Hematopoietic multipotent progenitor cell treated with erythropoietin and hydrocortisone succinate and interleukin-3 and kit ligand, for 6 days (in vitro differentiated cells): Measurements from ENCODE around the gene NBPF15.
"Not testable (repeated sequence)": the region's sequence is repeated elsewhere in the genome, so short reads cannot be mapped to it uniquely, and the experiment has no call there.

ENCODE experiments used
- DNase-seq: peaks from one replicate; pipeline ENCODE4 v3.0.0-alpha.2; 2015

Gene NBPF15, protein sequence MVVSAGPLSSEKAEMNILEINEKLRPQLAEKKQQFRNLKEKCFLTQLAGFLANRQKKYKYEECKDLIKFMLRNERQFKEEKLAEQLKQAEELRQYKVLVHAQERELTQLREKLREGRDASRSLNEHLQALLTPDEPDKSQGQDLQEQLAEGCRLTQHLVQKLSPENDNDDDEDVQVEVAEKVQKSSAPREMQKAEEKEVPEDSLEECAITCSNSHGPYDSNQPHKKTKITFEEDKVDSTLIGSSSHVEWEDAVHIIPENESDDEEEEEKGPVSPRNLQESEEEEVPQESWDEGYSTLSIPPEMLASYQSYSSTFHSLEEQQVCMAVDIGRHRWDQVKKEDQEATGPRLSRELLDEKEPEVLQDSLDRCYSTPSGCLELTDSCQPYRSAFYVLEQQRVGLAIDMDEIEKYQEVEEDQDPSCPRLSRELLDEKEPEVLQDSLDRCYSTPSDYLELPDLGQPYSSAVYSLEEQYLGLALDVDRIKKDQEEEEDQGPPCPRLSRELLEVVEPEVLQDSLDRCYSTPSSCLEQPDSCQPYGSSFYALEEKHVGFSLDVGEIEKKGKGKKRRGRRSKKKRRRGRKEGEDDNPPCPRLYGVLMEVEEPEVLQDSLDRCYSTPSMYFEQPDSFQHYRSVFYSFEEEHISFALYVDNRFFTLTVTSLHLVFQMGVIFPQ

DNA sequence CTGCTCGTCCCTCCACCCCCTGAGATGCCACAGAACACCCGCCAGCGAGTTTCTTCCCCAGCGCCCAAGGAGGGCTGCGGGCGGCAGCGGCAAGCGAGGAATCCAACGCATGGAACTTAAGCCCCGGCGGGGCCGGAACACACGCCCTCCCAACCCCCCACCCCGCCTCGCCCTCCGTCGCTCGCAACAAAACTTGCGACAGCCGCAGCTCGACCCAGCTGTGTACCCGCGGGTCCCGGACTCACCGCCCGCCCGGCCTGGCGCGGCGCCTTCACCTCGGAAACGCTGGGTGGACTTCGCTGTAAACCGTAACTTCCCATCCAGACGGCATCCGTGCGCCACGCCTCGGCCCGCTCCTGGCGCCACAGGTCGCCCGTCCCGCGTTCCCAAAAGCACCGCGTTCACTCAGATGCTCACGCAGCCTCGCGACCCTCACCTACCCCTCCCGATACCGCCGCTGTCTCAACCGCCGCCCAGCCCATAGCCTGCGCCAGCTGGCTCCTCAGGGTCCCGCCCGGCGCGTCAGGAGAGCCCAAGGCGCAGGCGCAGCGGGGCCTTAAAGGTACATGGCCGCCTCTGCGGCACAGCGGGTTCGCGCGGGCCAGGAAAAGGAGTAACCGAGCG lies at the start of gene NBPF15:
Gene NBPF15, minus strand, starts transcription at position 534 of the 624 bp plus-strand sequence. CDS start 21,666 bp downstream, outside the sequence.
- DNase-seq: peak; percentile 36

DNA sequence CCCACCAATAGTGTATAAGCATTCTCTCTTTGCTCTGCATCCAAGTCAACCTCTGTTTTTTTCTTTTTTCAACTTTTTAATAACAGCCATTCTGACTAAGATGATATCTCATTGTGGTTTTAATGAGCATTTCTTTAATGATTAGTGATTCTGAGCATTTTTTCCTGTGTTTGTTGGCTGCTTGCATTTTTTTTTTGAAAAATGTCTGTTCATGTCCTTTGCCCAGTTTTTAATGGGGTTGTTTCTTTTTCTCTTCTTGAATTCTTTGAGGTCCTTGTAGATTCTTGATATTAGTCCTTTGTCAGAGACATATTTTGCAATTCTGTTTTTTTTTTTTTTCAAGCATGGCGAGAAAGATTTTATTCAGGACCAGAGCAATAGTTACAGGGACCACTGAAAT lies 35.0 kb upstream of the NBPF15 start:
- DNase-seq: not testable (repeated sequence)

DNA sequence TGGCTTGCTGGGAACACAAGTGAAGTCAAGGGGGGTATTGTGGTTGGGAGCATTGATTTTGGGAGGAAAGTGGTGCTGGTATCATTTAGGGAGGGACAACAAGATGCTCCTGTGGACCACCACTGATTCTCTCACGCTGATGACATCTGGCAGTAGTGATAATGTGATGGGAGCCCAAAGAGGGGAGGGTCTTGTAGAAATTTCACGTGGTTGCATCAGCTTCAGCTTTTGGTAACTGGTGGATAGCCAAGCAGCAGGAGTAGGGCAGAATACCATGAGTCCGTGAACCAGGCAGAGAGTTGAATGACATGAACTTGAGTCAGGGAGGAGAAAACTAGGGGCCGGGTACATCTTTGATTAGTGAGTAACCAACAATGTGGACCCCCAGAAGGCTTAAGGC lies 32.7 kb upstream of the NBPF15 start:
- DNase-seq: not testable (repeated sequence)

DNA sequence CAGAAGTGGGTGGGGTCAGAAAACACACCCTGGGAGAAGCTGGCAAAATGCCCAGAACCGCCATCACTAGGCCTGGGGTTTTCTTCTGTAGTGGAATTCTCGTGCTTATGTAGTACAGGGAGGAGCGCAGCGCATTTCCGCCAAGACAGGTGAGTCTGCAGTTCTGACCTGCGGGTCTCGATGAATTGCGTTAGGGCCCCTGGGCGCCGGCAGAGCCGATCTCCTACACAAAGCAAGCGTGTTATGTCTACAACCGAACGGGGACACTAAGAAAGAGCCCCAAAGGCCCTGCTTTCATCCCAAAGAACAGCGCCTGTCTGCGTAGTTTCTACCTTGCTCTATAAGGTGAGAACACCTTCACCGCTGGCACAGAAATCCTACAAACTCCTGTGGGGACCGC lies 28.9 kb upstream of the NBPF15 start:
- DNase-seq: not testable (repeated sequence)

DNA sequence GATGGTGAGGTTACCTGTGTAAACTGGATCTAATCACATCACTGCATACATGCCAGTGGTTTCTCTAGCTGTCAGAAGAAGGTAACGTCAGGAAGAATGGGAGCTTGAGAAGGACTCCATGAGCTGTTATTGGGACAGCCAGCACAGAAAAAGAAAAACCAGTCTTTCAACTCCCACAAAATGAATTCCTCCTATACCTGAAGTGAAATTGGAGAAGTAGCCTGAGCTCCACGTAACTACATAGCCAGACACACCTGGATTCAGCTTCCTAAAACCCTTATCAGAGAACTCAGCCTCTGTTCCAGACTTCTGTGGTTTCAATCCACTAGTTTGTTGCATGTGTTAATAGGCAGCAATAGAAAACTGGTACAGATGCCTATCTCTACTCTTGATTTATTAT lies 25.5 kb upstream of the NBPF15 start:
- not testable (repeated sequence) for DNase-seq

DNA sequence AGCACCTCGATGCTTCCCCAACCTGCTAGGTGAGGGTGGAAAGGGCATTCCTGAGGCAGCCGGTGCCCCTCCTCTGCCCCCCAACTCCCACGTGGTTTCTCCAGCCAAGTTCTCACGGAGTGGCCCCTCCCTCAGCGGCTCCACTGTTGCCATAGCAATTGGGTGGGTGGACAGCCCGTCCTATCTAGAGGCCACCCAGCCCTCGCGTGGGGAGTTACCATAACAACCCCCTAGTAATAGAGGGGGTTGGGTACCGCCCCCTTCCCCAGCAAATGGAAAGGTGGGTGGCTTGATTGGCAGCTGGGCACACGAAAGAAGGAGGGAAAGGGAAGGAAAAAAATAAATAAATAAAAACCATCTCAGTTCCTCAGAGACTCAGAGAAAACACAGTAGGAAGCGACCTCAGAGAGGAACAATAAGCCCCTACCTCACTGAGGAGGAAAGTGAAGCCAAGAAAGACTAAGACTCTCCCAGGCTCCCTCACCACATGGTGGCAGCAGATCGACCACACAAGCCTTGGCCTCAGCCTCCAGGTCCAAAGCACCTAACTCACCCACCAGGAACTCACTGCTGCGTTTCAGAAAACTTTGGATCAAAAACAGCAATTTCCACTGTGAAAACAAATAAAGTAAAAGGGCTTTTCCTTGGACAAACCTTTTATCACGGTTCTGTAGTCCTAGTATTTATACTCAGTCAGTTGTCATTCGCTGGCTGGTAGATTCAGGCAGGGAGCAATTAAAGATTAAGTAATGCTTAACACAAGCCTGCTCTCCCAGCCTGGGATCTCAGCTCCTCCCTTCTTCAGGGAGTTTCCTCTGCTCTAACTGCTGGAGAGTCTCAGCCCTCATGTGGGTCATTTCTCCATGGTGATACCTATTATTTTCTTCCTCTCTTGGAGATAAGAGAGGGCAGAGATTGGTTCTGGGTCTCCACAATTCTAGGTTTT lies 23.9 kb upstream of the NBPF15 start:
- DNase-seq: not testable (repeated sequence)

DNA sequence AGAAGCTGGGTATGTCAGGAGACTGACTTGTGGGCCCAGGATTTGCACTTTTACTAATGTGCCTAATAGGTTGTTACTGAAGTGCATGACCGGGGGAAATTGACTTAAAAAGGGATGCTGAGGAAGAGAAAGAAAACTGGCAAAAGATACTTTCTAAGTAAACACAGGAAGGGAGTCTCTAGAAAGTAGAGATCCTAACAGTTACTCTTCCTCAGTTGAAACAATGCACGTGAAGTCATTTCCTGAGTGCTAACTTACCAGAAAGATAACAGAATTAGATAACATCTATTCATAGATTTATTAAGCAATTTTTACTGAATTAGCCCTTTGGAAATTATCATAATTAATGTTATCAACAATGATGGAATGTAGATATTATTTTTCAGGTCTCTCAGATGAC lies 12.4 kb upstream of the NBPF15 start:
- not testable (repeated sequence) for DNase-seq

DNA sequence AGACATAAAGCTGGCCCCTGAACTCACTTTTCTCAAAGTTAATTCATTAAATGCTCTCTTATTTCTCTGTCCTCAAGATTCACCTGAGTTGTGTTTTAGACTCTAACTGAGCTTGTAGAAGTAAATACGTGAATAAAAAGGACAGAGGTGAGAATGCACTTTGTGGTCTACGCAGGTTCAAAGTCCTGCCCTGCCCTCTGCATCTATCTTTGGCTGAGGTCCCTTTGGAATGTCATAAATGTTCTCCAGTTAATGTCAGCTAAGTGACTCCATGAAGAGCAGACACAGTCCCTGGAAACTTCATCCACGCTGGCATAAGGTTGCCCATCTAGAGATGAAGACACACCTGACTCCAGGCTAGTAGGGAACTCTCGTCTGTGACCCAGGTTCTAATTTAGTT lies 10.0 kb upstream of the NBPF15 start:
- DNase-seq: not testable (repeated sequence)

DNA sequence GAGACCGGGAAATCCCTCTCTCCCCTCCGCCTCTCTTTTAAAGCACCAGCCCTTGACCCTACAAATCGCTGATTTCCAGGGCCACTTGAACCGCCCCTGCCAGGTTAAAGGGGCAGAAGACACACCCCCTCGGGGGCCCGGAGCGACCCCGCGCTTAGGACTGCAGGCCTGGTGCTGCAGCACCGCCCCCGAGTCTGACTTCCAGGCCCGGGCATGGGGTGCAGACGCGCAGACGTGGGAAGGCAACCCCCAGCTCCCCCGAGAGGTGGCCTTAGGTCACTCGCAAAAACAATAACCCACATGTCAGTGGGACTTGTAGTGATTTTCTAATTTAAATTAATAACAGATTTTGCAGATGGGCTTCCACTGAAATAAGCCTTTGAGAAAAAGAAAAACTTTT lies 309 bp upstream of the NBPF15 start:
- not testable (repeated sequence) for DNase-seq

DNA sequence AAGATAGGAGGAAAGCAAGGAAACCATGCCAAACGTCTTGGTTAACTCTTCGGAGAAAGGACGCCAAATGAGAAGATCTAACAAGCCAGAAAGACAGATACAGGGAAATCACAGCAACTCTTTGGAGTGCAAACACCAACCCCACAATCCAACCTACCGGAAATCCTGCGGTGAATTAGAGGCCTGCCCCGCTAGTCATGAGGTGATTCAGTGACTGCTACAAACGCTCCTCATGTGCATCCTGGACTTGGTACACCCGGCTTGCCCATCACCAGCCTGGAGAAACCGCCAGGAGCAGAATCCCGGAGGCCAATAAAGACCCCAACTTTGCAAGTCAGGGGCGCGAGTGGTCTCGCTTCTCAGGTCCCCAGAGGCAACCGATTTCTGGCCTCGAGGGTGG lies 783 bp downstream of the NBPF15 start:
- DNase-seq: not testable (repeated sequence)

DNA sequence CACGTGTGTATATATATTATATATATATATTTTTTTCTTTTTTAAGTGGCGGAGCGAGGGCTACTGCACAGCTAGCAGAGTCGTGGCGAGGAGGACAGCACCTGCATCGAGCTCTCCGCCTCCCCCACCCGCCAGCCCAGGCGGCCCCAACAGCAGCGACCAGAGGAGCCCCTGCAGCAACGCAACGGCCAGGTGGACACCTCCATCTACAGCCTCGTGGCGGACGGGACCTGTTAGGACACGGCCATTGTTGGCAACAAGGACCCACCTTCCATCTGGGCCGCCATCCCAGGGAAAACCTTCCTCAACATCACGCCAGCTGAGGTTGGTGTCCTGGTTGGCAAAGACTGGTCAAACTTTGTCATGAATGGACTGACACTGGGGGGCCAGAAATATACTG lies 19.1 kb downstream of the NBPF15 start:
- DNase-seq: not testable (repeated sequence)

DNA sequence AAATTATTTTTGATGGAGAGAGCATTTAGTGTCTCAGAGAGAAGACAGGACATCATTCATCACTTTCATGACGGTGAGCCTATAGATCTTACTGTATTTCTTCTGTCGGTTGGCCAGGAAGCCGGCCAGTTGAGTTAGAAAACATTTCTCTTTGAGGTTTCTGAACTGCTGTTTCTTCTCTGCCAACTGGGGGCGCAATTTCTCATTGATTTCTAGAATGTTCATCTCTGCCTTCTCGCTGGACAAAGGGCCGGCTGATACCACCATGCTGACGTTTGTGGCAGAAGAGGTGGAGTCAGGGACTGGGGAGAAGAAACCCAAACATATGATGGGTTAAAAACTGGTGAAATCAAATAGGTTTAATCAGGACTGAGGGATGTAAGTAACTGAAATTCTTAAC lies 21.7 kb downstream of the NBPF15 start:
- not testable (repeated sequence) for DNase-seq

DNA sequence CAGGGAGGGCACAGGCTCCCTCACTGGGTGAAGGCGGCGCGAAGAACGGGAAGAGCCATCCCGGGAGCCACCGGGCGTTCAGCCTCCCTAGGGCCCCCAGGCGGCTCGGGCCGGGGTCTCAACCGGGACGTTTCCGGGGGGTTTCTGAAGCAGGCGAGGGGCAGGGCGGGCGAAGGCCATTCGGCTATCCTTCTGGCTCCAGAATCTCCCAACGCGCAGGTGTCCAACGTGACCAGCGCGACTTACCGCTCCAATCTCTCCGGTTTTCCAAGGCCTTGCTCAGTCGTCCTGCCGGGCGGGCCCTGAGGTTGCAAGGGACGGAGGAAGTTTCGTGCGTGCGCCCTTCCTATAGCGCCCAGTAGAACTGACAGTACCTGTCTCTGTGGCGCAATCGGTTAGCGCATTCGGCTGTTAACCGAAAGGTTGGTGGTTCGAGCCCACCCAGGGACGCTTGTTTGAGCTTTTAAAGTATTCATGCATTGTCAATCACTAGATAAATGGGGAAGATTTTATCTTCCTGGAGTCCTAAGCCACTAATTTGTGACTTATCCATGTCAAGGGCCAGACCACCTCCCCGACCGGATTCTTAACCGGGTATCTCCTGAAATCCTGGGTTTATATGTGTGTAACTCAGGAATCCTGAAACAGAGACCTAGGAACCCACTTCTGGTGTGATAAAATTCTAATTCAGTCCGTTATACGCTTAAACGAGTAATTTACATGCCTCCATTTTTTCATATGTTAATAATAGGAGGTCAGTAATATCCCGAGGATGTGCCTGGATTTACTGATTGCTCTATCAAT lies 42.4 kb downstream of the NBPF15 start:
- DNase-seq: peak; percentile 6

DNA sequence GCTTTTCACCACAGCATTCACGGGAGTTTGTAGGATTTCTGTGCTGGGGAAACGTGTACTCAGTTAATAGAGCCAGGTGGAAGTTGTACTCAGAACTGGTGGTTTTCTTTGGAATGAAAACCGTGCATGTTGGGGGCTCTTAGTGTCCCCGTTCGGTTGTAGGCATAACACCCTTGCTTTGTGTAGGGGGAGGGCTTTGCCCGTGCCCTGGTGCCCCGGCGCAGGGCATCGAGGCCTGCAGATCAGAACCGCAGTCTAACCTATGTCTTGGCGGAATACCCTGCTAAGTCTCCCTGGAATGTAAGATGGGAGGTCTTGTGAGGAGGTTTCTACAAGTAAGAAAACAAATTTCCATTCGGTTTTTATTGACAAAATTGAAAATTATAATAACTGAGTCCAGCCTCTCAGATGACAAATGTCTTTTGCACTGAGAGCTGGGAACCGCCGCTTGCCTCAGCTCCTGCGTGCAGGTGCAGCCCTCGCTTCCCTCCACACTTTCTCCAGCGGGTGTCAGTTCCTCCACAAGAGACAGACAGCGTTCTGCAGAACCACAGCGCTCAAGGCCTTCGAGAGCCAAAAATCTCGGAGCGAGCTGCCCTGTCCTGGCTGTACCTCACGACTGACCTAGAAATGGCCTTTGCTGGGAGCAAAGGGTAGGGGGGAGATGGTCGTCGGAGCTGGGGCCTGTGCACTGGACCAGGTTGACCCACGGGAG lies 47.9 kb downstream of the NBPF15 start:
- not testable (repeated sequence) for DNase-seq

DNA sequence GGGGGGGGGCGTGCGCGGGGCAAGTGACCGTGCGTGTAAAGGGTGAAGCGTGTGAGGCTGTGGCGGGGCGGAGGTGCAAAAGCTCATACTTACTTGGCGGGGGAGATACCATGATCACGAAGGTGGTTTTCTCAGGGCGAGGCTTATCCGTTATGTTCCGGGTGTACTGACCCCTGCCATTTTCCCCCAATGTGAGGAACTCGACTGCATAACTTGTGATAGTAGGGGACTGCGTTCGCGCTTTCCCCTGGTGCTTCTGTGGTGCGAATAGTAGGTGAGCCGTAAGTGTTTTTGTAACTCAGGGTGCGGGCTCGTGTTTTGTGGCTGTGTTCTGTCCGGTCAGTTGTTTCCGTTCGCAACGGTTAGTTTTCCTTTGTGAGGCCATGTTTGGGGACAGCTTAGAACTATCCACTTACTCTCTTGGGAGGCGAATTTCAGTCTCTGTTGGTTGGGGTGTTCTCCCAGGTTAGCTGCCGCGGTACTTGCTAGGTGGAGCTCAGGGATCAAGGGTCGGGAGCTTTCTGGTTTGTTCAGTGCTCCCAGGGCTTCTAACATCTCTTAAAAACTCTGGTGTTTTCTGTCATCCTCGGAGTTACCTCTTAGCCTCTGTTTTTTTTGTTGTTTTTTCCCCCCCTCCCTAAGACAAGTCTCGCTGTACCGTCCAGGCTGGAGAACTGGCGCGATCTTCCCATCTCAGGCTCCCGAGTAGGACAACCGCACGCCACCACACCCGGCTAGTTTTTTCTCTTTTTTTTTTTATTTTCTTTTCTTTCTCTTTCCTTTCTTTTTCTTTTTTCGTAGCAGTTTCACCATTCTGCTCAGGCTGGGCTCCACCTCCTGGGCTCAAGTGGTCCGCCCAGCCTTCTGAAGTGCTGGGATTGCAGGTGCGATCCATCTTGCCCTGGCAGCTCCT lies 48.7 kb downstream of the NBPF15 start:
- DNase-seq: peak; percentile 95

DNA sequence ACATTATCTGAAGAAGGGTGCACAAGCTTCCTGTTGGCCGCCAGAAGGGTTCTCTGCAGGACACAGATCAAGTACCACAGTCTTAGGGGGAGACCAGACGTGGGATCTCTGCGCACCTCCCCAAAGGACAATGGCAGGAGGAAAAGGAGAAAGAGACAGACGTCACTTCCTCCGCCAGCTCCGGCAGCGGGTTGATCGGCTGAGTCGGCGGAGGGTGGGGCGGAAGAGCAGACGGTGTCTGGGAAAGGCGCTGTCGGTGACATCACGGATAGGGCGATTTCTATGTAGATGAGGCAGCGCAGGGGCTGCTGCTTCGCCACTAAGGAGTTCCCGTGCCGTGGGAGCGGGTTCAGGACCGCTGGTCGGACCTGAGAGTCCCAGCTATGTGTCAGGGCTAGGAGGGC lies 49.4 kb downstream of the NBPF15 start:
- DNase-seq: peak; percentile 72

DNA sequence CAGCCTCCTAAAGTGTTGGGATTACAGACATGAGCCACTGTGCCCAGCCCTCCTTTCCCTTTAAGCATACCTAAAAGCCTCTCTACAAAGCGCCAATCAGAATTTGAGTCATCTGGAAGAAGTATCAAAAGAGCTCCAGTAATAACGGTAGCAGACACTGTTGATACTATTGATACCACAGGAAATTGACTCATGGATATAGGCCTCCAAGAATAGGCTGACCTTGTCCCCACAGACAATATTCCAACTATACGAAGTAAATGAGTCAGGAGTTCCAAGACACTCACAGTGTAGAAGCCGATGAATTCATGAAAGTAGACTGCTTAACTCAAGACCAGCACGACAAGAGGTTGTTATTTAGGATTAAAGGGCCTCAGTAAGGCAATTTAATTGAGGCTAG lies 58.7 kb downstream of the NBPF15 start:
- not testable (repeated sequence) for DNase-seq

DNA sequence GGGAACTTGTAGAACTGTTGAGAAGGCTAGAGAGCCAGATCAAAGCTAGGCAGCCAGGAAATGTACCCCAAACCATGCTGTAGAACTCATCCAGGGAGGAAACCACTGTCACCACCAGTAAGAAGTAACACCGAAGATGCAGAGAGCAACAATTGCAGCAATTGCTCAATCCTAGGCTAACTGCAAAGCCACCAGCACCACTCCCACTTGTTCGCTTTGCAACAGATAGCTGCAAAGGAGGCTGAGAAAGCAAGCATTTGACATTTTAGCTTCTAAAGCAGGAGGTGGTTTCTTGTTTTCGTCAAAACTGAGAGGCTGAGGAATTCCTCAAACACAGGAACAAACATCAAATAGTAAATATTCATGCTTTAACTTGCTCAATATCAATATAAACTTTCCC lies 89.8 kb downstream of the NBPF15 start:
- not testable (repeated sequence) for DNase-seq
